Mucosa of gallbladder (tissue), 1 donor: Measurements from ENCODE around the gene CERS6. TPM values are rescaled to one million over a fixed set of nuclear protein-coding genes. Genes with fewer than 3 reads are reported as not detected.

Source experiments
- DNase-seq: peaks from one replicate; pipeline ENCODE4 v3.0.0-alpha.2; 2020; ENCODE audit warnings: low spot score
- total RNA-seq: library from RNA; stranded (reverse); gene quantifications from one replicate; pipeline ENCODE4 v1.2.1, GENCODE V29; 2021
- donor health status: DM: no; HTN: no; CAD: no.

CERS6 gene
- total RNA-seq, 1 donor from 2014 or later = 22.4 TPM

DNA sequence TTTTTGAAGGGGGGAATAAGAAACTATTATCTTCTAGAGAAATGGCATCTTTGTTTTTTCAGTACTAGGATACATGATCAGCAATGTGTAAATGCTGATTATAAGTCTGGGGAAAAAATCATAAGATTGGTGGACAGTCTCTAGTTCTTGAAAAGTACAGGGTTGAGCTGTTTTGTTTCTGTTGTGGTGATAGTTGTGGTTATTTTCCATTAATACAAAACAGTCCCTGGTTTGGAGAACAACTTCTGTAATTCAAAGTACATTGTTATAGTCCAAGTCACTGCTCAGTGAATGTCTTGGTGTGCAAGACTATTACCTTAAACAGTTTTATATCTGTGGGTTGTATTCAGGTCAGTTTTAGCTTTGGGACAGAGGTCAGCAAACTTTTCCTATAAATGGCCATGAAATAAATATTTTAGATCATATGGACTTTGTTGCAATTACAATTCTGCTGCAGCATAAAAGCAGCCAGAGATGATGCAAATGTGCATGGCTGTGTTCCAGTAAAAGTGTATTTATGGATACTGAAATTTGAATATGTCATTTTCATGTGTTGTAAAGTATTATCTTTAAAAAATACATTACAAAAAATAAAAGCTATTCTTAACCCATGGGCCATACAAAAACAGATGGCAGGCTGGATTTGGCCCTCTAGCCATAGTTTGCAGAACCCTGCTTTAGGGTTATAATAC lies 111.0 kb downstream of the CERS6 start:
- DNase-seq = no peak

DNA sequence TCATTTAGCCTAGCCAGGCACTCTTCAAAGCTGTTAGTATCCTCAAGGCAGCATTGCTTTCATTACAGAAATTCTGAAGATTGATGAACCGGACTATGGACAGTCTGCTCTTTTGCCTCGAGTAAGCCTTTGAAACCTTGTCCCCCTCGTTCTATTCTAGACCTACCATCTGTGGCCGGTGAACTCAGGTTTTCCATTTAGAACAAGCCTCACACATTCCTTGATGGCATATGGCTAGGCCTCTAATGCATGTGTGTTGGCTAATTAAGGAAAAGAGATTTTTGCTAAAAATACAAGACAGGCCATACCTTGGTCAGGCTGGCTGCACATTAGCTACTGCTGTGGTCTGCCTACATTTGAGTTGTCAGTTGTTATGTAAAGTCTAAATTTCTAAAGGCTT lies 111.8 kb downstream of the CERS6 start:
- no peak for DNase-seq

DNA sequence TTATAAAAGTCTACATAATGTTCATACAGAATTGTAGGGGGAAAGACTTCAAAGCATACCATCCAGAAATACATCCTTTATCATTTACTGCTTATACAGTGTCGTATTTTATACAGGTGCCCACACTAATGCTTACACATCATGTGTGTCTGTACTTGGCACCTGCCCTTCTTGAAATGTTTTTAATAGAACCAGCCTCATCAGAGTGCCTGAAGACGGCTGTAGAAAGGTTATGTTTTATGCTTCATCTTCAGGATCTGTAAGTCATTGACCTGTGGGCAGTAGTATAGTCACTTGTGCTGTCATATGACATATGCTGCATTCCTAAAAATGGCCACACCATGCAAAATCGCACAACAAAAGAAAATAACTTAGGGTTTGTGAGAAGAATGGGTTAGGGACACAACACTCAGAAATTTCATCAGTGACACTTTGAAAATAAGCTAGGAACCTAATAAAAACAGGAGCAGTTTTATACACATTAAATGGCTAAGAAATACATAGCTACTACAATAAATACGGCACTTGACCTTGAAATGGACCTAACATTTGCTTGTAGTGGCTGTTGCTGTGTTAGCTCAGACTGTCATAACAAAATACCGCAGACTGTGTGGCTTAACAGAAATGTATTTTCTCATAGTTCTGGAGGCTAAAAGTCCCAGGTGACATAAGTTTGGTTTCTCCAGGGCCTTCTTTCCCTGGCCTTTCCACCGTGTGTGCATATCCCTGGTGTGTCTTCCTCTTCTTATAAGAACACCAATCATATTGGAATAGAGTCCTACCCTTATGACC lies 112.6 kb downstream of the CERS6 start:
- no peak for DNase-seq

DNA sequence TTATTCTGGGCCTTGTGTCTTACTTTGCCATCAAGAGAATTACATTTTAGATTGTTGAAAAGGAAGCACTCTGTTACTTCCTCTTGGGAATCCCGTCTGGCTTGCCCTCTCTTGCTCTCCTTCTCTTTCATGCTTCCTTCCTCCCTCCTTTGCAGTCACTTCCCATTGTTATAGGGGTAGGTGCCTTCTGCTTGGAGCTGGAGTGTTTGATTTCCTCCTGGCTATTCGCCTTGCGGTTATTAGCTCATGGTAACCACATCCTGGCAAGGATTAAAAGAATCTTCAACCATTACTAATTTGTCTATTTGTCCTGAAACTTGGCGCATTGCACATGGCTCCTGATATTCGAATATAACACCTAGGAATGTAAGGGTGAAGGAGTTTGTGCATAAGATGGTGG lies 115.0 kb downstream of the CERS6 start:
- no peak for DNase-seq

DNA sequence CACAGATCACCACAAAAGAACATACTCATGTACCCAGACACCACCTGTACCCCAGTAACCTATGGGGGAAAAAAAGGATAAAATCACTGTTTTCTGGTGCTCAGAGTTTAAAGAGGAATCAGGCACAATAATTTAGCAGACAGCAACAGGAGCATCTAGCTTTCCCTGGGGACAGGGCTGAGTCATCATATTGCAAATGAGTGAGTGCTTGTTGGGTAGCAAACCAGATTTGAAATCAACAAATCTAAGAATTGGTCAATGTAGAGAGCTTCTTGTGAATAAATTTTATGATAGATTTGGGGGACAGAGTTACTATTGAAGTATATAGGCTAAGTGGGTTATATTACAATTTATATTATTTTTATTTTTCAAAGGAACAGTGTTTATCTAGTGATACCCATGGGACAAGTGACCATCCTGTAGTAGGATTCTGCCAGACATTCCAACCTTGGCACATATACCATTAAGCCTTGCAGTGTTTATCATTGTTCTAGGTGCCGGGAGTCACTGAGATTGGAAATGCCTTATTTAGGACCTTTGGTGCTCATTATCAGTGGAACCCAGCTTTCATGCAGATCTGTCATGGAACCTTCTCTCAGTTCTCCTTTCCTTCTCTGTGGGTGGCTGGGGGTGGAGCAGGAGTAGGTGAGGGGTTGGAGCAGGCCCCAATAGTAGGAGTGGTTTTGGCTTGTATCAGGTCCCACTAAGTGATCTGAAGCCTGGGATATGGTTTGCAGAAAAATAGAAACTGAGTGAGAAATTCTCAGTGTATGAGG lies 117.2 kb downstream of the CERS6 start:
- no peak for DNase-seq

DNA sequence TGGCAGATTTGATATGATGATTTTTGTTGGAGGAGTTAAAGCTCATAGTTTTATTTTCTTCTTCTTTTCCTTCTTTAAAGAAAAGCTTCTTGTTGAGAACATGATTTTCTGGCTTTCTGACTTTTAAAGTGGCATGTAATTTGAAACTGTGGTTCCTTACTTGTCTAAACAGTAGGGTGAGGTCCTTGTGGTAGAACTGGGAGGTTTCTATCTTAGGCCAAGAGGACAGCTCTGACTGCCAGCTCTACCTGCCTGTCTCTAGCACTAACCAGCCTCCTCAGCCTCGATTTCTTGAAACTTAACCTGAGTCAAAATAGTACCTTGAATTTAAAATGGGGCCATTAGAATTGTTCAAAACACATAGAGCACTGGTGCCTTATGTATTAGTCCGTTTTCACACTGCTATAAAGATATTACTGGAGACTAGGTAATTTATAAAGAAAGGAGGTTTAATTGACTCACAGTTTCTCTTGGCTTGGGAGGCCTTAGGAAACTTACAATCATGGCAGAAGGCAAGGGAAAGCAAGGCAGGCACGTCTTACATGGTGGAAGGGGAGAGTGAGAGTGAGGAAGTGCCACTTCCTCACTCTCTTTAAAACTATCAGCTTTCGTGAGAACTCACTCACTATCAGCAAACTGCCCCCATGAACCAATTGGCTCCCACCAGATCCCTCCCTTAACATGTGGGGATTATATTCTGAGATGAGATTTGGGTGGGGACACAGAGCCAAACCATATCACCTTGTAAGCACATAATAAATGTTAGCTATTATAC lies 119.0 kb downstream of the CERS6 start:
- no peak for DNase-seq

DNA sequence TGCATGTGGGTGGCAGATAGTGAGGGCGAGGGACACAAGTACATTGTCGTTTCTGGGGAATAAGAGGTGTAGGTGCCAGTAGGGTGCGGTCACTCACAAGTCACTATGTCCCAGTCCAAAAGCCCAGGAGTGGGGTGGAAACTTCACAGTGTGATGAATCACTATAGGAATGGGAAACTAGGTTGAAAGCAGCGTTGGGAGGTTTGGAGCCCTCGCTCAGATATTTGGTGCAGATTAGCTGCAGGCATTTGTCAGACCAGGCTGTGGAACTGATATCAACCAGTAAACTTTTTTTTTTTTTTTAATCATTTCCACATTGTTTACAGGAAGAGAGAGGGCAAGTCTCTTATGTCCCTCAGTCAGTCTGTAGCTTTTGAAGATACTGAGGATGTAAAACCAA lies 121.8 kb downstream of the CERS6 start:
- no peak for DNase-seq

DNA sequence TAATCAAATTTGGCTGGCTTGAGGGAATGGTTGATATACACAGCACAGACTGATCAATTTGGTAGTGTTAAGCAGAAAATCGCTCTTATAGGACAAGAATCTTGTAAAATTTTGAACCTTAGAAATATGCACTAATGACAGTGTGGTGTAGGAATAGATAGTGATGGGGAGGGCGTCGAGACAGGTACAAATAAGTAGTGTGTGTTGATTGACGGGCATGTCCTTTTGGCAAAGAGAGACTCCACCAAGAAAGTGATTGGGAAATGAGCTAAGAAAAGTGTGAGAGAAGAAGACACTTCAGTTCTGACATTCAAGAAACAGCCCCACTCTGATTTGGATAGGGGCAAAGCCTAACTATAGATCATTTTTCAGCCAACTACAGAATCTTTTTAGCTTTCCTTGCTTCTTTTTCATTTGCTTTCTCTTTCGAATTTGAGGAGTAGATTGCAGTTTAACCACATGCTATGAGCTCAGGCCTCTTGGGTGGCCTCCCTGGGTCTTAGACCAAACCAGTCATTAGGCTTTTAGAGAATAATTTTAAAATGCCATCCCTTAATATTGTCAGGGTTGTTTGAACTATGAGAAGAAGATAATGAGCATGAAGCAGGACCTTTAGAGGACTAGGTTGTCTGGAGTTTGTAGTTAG lies 127.1 kb downstream of the CERS6 start:
- DNase-seq = no peak

DNA sequence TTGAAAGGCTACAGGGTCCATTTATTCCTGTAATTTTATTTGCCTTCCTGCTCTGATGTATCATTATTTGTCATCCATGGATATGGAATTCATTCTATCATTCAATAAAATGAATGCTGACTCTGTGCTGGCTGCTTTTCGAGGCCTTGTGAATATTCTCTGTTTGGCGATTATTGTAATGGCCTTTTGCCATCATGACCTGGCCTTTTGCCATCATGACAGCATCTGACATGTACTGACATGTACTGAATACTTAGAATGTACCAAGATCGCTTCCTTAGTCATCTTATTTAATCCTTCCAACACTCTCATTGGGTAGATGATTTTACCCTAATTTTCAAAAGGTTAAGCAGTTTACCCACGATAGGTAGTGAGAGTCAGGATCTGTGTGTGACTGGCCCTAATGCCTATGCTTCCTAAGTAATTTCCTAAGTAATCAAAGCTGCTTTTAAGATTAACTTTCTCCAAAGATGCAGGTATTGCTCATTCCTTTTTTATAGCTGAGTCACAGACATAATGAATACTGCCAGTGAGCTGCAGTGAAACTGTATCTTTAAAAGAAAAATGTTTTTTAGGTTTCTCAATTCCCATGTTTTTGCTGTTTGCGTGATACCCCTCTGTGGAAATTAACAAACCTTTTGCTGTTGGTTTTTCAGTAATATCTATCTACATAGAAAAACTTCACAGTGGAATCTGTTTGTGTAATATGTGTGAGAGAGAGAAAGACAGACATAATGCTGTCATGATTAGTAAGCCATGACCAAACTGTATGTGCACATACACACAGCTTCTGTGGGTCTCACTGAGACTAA lies 127.8 kb downstream of the CERS6 start:
- DNase-seq = no peak

DNA sequence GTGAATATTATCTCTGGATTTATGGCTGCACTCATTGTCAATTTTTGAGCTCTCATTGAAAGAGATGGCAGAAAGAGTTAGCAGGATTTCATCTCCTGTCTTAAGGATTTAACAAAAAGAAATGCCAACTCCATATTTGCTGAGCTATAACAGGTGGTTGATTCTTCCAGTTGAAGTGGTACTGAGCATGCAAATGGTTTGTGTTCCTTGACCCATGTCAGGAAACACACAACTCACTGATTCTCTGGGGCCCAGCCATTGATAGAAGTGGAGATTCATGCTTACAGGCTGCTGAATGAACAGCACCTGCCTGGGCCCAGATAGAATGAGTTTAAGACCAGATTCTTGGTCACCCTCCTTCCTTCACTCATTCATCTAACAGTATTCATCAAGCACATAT lies 128.8 kb downstream of the CERS6 start:
- DNase-seq = no peak

DNA sequence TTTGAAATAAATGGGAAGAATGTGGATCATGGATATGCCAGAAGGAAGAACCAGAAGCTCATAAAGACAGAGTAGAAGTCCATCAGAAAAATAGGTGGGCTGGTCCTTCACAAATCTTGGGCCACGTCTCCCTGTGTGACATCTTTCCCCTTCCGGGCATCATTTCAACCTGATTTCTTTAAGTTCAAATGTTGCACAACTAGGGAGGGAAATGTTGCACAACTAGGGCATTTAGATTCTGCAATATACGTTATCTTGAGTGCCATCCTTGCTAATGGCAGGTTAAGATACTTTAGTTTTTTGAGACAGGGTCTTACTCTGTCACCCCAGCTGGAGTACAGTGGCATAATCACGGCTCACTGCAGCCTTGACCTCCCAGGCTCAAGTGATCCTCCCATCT lies 129.6 kb downstream of the CERS6 start:
- no peak for DNase-seq

DNA sequence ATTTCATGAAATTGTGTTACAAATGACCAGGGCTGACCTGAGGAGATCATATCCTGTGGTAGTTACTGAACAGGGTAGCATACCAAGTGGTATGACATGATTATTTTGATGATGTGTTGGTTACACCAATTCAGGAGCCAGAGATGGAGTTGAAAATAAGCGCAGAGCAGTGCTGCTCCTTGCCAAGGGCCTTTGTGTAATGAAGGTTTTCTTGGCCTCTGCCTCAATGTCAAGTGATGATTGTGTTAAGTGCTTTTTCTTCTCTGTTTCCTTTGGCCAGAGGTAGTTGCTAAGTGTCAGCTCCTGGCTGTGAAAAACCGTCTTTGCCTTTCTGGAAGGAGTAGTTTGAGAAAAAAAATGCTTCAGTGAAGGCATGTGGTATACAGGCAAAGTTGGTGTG lies 131.2 kb downstream of the CERS6 start:
- DNase-seq = no peak

DNA sequence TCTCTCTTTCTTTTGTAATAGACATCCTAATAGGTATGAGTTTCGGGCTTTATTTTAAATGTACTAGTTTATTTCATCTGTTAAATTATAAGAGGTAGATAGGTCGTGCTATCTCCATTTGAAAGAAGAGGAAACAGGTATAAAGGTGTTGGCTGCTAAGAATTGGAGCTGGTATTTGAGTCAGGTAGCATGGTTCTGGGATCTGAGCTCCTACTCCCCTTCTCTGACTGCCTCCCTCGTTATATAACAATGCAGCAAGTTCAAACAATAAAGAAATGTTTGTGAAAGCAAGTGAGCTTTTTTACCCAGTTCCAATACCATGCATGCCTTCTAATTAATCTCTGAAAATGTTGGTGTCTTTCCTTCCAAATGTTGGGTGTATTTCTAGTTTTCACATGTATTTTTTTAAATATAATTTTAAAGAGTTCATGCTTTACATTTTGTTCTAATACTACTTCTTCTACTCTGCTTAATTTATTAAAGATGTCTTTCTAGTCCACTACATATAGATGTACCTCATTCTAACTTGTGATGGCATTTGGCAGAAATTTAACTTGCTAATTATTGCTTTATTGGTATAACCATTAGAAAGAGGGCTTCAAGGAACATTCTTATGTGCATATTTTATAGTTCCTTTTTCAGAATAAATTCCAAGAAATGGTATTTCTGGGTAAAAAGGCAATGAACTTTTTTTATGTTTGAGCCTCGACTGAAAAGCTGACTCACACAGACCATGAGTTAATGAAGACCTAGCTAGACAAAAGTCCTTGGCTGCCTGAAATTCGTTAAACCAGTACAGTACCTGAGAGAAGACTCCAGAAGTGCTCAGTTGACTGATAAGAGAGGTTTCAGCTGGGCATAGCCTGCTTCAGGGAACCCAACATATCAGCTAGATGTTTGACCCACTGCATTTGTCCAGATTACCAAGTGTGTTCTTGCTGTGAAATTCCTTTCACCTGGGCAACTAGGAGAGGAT lies 133.5 kb downstream of the CERS6 start:
- no peak for DNase-seq

DNA sequence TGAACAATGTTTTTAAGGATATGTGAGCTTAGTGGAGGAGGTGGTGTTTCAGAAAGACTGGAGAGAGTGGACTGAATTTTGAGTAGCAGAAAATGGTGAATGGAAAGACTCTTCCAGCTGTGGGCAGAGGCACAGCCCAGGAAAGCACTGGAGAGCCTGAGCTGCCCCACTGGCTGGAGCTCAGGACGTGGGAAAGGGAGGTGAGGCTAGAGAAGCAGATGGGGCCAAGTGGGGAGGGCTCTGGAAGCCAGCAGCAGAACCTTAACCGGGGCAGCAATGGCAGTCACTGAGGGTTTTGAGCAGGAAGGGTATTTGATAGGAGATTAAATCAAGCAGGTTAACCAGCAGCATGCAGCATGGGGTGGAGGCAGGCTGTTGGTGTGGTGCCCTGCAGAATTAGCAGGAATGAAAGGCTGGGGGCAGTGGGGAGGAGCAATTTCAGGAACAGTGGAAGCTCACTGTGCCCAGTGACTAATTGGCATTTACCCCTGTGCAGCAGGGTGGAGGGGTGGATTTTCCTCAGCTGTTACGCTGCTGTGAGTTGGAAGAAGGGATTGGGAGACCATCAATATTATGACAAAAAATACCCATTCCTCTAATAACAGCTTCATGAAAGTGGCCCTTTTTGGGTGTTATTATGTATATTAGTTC lies 136.2 kb downstream of the CERS6 start:
- DNase-seq = no peak

DNA sequence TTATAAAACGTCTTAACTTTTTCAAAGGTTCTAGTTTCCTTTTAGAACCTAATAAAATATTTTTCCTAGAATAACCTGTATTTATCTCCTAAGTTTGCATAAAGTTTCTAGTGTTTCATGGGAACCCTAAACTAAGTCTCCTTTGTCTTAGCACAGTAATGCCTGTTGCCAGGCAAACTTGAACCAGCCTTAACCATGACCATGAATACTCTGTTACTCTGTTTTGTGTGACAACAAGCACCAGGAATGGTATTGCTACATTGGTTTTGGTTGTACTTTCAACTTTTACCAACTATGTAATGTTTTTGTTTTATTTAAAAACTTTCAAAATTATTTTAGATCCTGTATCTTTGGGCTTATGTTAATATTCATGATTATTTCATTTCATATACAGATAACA lies 137.6 kb downstream of the CERS6 start:
- no peak for DNase-seq

DNA sequence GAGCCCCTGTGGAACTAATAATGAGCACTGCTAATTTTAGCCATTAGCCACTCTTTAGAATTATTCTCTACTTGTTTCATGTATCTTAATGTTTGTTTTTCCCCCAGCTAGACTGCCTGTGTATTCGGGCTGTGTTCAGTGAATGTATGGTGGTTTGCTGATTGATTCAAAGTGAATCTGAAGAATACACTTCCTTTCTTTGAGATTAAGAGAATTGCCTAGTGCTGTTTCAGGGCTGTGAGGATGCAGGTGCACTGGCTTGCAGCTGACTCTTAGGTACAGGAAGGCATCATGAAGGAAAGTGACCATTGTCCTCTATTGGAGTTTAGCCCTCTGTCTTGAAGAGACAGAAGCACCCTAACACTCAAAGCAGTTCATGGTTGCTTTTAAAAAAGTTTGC lies 138.7 kb downstream of the CERS6 start:
- no peak for DNase-seq

DNA sequence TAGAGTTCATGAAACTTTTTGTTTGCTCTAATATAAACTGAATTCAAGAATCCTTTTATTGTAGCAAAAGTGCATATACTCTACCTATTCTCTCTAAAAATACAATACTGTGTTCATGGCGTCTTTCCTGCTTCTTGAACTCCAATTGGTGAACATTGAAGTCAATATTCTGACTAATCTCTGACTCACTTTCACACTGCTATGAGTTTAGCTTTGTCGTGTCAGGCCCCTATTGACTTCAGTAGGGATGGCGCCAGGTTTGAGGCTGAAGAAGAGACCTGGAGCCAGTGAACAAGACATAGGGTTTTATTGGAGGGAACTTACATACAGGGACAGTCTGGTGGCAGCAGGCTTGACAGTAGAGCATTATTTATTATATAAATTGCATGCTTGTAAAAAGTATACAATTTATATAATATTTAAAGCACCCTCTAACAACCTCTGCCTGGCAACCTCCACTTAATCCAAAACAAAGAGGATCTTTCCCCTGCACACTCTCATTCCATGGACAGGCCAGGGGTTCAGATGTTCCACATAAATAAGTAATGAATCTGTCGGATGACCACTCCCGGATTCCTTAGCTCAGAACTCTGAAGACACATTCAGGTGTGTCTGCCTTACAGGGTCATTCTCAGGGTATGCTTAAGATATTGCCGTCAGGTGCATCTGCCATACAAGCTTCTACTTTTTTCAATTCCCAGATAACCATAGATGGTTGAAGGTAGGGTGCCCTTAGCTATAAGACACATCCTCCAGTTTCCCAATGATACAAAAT lies 141.0 kb downstream of the CERS6 start:
- DNase-seq = no peak

DNA sequence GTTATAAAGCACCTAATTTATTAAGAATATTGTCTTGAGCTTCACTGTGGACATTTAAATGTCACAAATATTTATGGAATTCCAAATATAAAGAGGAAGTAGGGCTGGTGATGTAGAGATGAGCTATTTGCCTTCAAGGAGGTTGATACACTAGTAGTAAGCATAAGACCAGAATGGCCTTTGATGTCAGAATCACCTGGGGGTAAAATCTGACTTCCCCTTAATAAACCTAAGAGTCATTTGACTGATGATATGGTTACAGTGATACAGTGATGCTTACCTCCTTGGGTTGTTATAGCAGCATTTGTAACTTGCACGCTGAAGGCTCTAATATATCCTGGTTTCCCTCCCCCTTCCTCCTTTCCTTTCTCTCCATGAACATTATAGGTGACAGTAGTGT lies 143.7 kb downstream of the CERS6 start:
- no peak for DNase-seq
